Fibroblast of mammary gland (primary cell): ENCODE results near the gene C20orf173.
A peak's percentile ranks its signal among the peaks of the same experiment; 100 is the strongest.
"Not testable (repeated sequence)": the region's sequence is repeated elsewhere in the genome, so short reads cannot be mapped to it uniquely, and the experiment has no call there.

ENCODE experiments used
- DNase-seq: peaks from one replicate; pipeline ENCODE4 v3.0.0-alpha.2; 2010; ENCODE audit warnings: low read depth
- H3K4me3 ChIP-seq: 2 replicates; pipeline ENCODE4 v1.5.1; 2011; ENCODE audit warnings: low read depth, mild to moderate bottlenecking, low read length, moderate library complexity; ENCODE audit not compliant: control insufficient read depth
- TF ChIP-seq, protein P1 (sequence below): conservative IDR thresholded peaks from 2 replicates; pipeline ENCODE4 v1.5.1; 2011; ENCODE audit warnings: low read depth, low read length, inconsistent platforms; ENCODE audit not compliant: control insufficient read depth, insufficient read depth

The C20orf173 gene

DNA sequence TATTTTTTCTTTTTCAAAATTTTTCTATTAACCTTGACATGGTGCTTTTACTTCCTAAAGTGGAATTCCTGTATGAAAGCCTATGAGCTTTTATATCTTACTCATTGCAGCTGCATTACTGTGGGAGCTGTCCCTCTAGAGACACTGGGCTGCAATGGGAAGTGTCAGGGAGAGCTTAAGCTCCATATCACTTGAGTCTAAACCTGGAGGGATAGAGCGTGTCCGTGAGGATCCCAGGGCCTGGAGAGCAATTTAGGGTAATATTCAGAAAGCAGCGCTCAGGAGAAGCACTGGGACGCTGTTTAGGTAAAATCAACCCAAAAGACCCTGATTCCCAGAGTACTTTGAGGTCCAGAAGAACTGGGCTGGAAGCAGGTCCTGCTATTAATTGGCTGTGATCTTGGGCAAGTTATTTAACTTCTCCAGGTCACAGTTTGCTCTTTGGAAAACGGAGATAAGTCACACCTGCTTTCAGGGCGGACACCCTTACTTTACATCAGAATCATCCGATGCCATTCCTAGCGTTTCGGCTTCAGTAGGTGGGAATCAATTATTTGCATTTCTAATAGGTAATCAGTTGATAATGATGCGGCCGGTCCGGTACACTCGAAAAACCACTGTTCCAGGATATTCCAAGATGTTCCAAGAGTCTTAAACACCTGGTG is 11.8 kb upstream of the C20orf173 start:
- TF ChIP-seq, protein P1, sequence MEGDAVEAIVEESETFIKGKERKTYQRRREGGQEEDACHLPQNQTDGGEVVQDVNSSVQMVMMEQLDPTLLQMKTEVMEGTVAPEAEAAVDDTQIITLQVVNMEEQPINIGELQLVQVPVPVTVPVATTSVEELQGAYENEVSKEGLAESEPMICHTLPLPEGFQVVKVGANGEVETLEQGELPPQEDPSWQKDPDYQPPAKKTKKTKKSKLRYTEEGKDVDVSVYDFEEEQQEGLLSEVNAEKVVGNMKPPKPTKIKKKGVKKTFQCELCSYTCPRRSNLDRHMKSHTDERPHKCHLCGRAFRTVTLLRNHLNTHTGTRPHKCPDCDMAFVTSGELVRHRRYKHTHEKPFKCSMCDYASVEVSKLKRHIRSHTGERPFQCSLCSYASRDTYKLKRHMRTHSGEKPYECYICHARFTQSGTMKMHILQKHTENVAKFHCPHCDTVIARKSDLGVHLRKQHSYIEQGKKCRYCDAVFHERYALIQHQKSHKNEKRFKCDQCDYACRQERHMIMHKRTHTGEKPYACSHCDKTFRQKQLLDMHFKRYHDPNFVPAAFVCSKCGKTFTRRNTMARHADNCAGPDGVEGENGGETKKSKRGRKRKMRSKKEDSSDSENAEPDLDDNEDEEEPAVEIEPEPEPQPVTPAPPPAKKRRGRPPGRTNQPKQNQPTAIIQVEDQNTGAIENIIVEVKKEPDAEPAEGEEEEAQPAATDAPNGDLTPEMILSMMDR: no peak
- H3K4me3 ChIP-seq: peak overlapping the region; percentile 29
- DNase-seq: no peak

DNA sequence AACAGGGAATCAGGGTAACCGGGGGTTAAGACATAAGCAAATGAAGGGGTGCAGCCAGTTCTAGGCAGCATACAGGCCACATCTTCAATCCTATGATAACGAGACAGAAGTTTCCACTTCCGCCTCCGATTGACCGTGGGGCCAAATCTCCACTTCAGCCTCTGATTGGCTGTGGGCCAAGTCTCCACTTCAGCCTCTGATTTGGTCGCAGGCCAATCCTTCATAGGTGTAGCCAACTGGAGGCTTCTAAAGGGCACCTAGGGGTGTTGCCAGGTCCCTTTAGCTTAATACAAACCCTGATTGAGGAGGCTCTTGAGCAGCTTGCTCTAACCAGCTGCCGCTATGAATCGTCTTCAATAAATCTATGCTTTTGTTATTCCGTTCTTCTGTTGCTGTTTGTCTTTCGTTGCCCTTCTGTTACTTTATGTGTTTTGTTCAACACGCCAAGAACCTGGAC is 10.3 kb upstream of the C20orf173 start:
- TF ChIP-seq, protein P1: no peak
- DNase-seq: no peak
- H3K4me3 ChIP-seq: no peak overlapping the region

DNA sequence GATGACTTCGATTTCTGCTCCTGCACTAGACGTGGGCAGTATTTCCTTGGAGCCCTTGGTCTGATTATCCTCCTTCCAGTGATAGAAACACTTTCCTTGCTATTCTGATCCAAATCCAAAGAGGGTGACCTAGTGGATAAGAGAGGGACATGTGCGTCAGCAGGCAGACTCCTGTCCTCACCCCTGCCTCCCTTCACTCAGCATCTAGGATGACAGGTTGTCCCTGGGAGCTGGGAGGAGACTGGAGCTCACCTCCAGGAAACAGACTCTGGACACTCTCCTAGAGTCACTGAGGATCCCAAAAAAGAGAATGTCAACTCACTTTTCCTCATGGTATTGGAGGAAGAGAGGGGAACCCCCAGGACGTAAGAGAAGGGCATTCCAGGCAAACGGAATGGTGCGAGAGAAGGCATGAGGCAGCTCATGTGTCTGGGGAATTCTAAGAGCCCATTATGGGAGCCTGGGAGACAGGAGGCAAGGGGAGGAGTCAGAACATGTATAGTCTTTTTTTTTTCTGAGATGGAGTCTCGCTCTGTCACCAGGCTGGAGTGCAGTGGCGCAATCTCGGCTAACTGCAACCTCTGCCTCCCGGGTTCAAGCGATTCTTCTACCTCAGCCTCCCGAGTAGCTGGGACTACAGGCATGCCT is 2.2 kb downstream of the C20orf173 start:
- no peak for DNase-seq
- TF ChIP-seq, protein P1: no peak
- no peak overlapping the region for H3K4me3 ChIP-seq

DNA sequence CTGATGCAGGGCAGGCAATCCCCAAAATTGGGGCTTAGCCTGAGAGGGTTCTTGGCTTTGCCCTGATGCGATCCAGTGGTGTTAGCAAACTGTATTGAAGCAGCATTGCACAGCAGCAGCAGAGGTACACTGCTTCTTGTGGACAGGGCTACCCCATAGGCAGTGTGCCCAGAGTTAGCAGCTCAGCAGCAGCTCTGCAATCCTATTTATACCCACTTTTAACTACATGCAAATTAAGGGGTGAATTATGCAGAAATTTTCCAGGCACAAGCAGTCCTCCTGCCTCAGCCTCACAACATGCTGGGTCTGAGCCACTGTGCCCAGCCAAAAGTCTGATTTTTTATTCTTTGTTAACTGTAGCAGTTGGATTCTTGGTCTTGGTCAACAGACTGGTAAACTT is 3.8 kb downstream of the C20orf173 start:
- H3K4me3 ChIP-seq: no peak overlapping the region
- no peak for DNase-seq
- TF ChIP-seq, protein P1: no peak

DNA sequence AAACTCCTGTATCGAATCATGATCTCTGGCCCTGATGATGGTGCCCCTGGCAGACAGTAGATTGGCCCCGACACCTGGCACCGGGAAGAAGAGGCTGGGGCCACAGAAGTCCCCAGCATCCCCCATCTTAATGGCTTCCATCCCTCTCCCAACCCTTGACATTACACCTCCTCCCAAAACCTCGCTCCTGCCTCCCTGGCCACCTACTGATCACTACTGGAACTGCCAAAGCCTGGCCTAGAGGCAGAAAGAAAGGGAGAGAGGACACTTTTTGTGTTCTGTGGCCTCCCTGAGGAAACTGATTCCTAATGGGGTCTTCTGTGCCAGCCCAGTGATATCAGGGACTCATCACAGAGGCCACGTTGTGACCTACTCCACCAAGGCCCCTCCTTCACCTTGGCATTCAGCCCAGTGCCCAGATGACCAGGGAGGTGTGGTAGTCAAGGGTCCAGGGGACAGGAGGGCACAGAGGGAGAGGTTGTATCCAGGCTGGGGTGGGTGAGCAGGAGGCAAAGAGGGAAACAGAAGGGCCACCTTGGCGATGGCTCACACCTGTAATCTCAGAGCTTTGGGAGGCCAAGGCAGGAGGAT is 6.1 kb downstream of the C20orf173 start:
- TF ChIP-seq, protein P1: peak; percentile 67
- no peak overlapping the region for H3K4me3 ChIP-seq
- peak; percentile 7 for DNase-seq

DNA sequence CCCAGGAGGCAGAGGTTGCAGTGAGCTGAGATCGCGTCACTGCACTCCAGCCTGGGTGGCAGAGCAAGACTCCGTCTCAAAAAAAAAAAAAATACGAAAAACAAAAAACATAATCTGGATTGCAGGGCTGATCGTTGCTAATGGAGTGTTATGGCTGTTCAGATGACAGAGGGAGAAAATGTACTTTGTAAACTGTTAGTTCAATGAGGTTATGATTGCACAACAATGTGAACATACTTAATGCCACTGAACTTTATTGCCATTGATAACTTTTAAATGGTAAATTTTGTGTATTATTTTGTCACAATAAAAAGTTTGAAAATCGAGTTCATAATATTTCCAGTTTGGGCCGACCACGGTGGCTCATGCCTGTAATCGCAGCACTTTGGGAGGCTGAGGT is 10.5 kb downstream of the C20orf173 start:
- DNase-seq: no peak
- H3K4me3 ChIP-seq: no peak overlapping the region

DNA sequence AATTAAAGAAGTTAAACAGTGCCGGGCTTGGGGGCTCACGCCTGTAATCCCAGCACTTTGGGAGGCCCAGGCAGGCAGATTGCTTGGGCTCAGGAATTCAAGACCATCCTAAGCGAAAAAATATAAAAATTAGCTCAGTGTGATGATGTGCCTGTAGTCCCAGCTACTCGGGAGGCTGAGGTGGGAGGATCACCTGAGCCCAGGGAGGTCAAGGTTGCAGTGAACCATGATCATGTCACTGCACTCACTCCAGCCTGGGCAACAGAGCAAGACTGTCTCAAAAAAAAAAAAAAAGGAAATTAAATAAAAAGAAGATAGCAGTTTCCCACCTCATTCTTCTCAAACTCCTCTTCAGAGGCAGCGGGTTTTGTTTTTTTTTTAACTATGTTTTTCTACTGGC is 11.7 kb downstream of the C20orf173 start:
- not testable (repeated sequence) for DNase-seq, H3K4me3 ChIP-seq

More for the DNA sequence above, 10.5 kb downstream of the C20orf173 start:
- TF ChIP-seq, protein P1: no peak
